ENCODE results near the gene C3orf20.

Gene C3orf20

GRCh38 chr3:14760185-14760584 lies 85.2 kb downstream of the C3orf20 start:
- POLR2A ChIA-PET, result no interaction called here
- TF ChIP-seq ZNF384 (IDR thresholded peaks at IDR 0.05) (no peak), NFRKB (IDR thresholded peaks at IDR 0.05) (no peak), HDGF (IDR thresholded peaks at IDR 0.05; ENCODE audit: borderline replicate concordance) (no peak), L3MBTL2 (conservative IDR thresholded peaks at IDR 0.05) (no peak), TARDBP (IDR thresholded peaks at IDR 0.05) (no peak), ELF4 (IDR thresholded peaks at IDR 0.05) (no peak), CTBP1 (IDR thresholded peaks at IDR 0.05; ENCODE audit: borderline replicate concordance) (no peak), FOXM1 (IDR thresholded peaks at IDR 0.05; ENCODE audit: borderline replicate concordance) (no peak)
- no peak for DNase-seq (ENCODE audit: extremely low spot score)
- CTCF ChIA-PET, result interaction anchor here (1.0 kb wide), 1 partner anchor 464 kb away, joined by 3 read pairs; no protein-coding TSS in a partner anchor

- TF ChIP-seq TARDBP (IDR thresholded peaks at IDR 0.05), result no peak
- no peak for TF ChIP-seq SUZ12 (IDR thresholded peaks at IDR 0.05)
- no peak for TF ChIP-seq FOXM1 (IDR thresholded peaks at IDR 0.05; ENCODE audit: borderline replicate concordance)
- no peak for TF ChIP-seq LEF1 (IDR thresholded peaks at IDR 0.05; ENCODE audit: borderline replicate concordance)
- TF ChIP-seq ELF4 (IDR thresholded peaks at IDR 0.05), result no peak
- no peak for TF ChIP-seq NFRKB (IDR thresholded peaks at IDR 0.05)
- no peak for TF ChIP-seq SP1 (IDR thresholded peaks at IDR 0.05)
- no peak for TF ChIP-seq FOXK2 (IDR thresholded peaks at IDR 0.05)
- no peak for TF ChIP-seq BHLHE40 (IDR thresholded peaks at IDR 0.05; ENCODE audit: borderline replicate concordance)
- CTCF ChIA-PET, result no interaction called here
- POLR2A ChIA-PET, result no interaction called here
- peak; percentile 8 for DNase-seq (ENCODE audit: extremely low spot score)
These were observed 86.3 kb downstream of the C3orf20 start for GRCh38 chr3:14761121-14761672.

- no peak for TF ChIP-seq HDGF (IDR thresholded peaks at IDR 0.05; ENCODE audit: borderline replicate concordance)
- TF ChIP-seq FOXA1 (IDR thresholded peaks at IDR 0.05), result no peak
- TF ChIP-seq FOXK2 (IDR thresholded peaks at IDR 0.05), result no peak
- no peak for TF ChIP-seq LEF1 (IDR thresholded peaks at IDR 0.05; ENCODE audit: borderline replicate concordance)
- no peak for TF ChIP-seq L3MBTL2 (conservative IDR thresholded peaks at IDR 0.05)
- DNase-seq (ENCODE audit: extremely low spot score), result no peak
- POLR2A ChIA-PET, result interaction anchor here (0.8 kb wide), 1 partner anchor 110 kb away, joined by 3 read pairs; the partner anchor contains the start of gene CCDC174
- CTCF ChIA-PET, result no interaction called here
These were observed 86.9 kb downstream of the C3orf20 start for GRCh38 chr3:14761866-14762265.

- ChIA-PET CTCF (no interaction called here), POLR2A (interaction anchor here (0.8 kb wide), 1 partner anchor 111 kb away, joined by 3 read pairs; the partner anchor contains the start of gene CCDC174)
- DNase-seq (ENCODE audit: extremely low spot score), result no peak
- TF ChIP-seq TARDBP (IDR thresholded peaks at IDR 0.05), result no peak
- TF ChIP-seq LEF1 (IDR thresholded peaks at IDR 0.05; ENCODE audit: borderline replicate concordance), result no peak
- no peak for TF ChIP-seq SUZ12 (IDR thresholded peaks at IDR 0.05)
- no peak for TF ChIP-seq HDGF (IDR thresholded peaks at IDR 0.05; ENCODE audit: borderline replicate concordance)
- no peak for TF ChIP-seq ZNF384 (IDR thresholded peaks at IDR 0.05)
- no peak for TF ChIP-seq FOXK2 (IDR thresholded peaks at IDR 0.05)
- TF ChIP-seq FOXA1 (IDR thresholded peaks at IDR 0.05), result no peak
- TF ChIP-seq CTBP1 (IDR thresholded peaks at IDR 0.05; ENCODE audit: borderline replicate concordance), result no peak
- no peak for TF ChIP-seq ARNT (IDR thresholded peaks at IDR 0.05)
- TF ChIP-seq NFRKB (IDR thresholded peaks at IDR 0.05), result no peak
- TF ChIP-seq PKNOX1 (IDR thresholded peaks at IDR 0.05), result no peak
- no peak for TF ChIP-seq ELF4 (IDR thresholded peaks at IDR 0.05)
- TF ChIP-seq FOXM1 (IDR thresholded peaks at IDR 0.05; ENCODE audit: borderline replicate concordance), result no peak
- TF ChIP-seq SP1 (IDR thresholded peaks at IDR 0.05), result no peak
- no peak for TF ChIP-seq BHLHE40 (IDR thresholded peaks at IDR 0.05; ENCODE audit: borderline replicate concordance)
- no peak for TF ChIP-seq L3MBTL2 (conservative IDR thresholded peaks at IDR 0.05)
These were observed 87.8 kb downstream of the C3orf20 start for GRCh38 chr3:14762701-14763100.

- peak; percentile 3 for DNase-seq (ENCODE audit: extremely low spot score)
- no peak for TF ChIP-seq ZNF384 (IDR thresholded peaks at IDR 0.05)
- no peak for TF ChIP-seq LEF1 (IDR thresholded peaks at IDR 0.05; ENCODE audit: borderline replicate concordance)
- TF ChIP-seq NFRKB (IDR thresholded peaks at IDR 0.05), result no peak
- no peak for TF ChIP-seq FOXK2 (IDR thresholded peaks at IDR 0.05)
- no peak for TF ChIP-seq ARNT (IDR thresholded peaks at IDR 0.05)
- TF ChIP-seq FOXM1 (IDR thresholded peaks at IDR 0.05; ENCODE audit: borderline replicate concordance), result no peak
- TF ChIP-seq FOXA1 (IDR thresholded peaks at IDR 0.05), result no peak
- TF ChIP-seq ELF4 (IDR thresholded peaks at IDR 0.05), result no peak
- TF ChIP-seq TARDBP (IDR thresholded peaks at IDR 0.05), result no peak
- no peak for TF ChIP-seq BHLHE40 (IDR thresholded peaks at IDR 0.05; ENCODE audit: borderline replicate concordance)
- no peak for TF ChIP-seq CTBP1 (IDR thresholded peaks at IDR 0.05; ENCODE audit: borderline replicate concordance)
- no peak for TF ChIP-seq SP1 (IDR thresholded peaks at IDR 0.05)
- no peak for TF ChIP-seq SUZ12 (IDR thresholded peaks at IDR 0.05)
- TF ChIP-seq HDGF (IDR thresholded peaks at IDR 0.05; ENCODE audit: borderline replicate concordance), result no peak
- no peak for TF ChIP-seq L3MBTL2 (conservative IDR thresholded peaks at IDR 0.05)
- no peak for TF ChIP-seq PKNOX1 (IDR thresholded peaks at IDR 0.05)
- POLR2A ChIA-PET, result no interaction called here
- CTCF ChIA-PET, result no interaction called here
These were observed 89.6 kb downstream of the C3orf20 start for GRCh38 chr3:14764331-14765059.

GRCh38 chr3:14765060-14765400 lies 90.1 kb downstream of the C3orf20 start:
- POLR2A ChIA-PET, result no interaction called here
- no peak for DNase-seq (ENCODE audit: extremely low spot score)
- TF ChIP-seq NFRKB (IDR thresholded peaks at IDR 0.05) (no peak), ELF4 (IDR thresholded peaks at IDR 0.05) (no peak), FOXK2 (IDR thresholded peaks at IDR 0.05) (no peak), BHLHE40 (IDR thresholded peaks at IDR 0.05; ENCODE audit: borderline replicate concordance) (no peak), SUZ12 (IDR thresholded peaks at IDR 0.05) (no peak), CTBP1 (IDR thresholded peaks at IDR 0.05; ENCODE audit: borderline replicate concordance) (no peak), ARNT (IDR thresholded peaks at IDR 0.05) (no peak), LEF1 (IDR thresholded peaks at IDR 0.05; ENCODE audit: borderline replicate concordance) (no peak), SP1 (IDR thresholded peaks at IDR 0.05) (no peak), PKNOX1 (IDR thresholded peaks at IDR 0.05) (no peak), FOXM1 (IDR thresholded peaks at IDR 0.05; ENCODE audit: borderline replicate concordance) (no peak), TARDBP (IDR thresholded peaks at IDR 0.05) (no peak), L3MBTL2 (conservative IDR thresholded peaks at IDR 0.05) (no peak), FOXA1 (IDR thresholded peaks at IDR 0.05) (no peak), ZNF384 (IDR thresholded peaks at IDR 0.05) (no peak), HDGF (IDR thresholded peaks at IDR 0.05; ENCODE audit: borderline replicate concordance) (no peak)
- CTCF ChIA-PET, result no interaction called here
